ENCODE measurements around the gene ZNF526. TPM values are rescaled to one million over a fixed set of nuclear protein-coding genes. Genes with fewer than 3 reads are reported as not detected.

The ZNF526 gene
- total and polyA plus RNA-seq, 8 donors, result 2.4 to 7.5 (median 5.6) TPM

- no peak for FAIRE-seq
- DNase-seq, result no peak
- peaks cover 0 to 7% (median under 1%) of the 10 kb centered on the region in 3 donors for H3K36me3 ChIP-seq
- intact Hi-C loops (cut with DNase I), result loop anchor here in 1 of 3 donors (10.0 kb wide), 2 partner anchors 54 to 194 kb away; no protein-coding TSS in a partner anchor
- H3K4me1 ChIP-seq, result peaks cover 0 to 13% (median 7%) of the 10 kb centered on the region in 3 donors
- no peaks in the 10 kb centered on the region for H3K9me3 ChIP-seq
- no peak overlapping the region for H3K27ac ChIP-seq
- 96 to 98% methylated on average over 3 of the region's 3 CpGs for WGBS, 2 donors
- ATAC-seq, result no peak
- H3K4me3 ChIP-seq, result peak overlapping the region; percentile 74 to 91 (median 81)
- TF ChIP-seq CTCF (IDR thresholded peaks at IDR 0.05), result no peak
- H3K27me3 ChIP-seq, result no peaks in the 10 kb centered on the region
Observed at GRCh38 chr19:42241279-42241678, 21.2 kb downstream of the ZNF526 start.

- 0 to 1% methylated on average over 32 to 49 of the region's 49 CpGs for WGBS, 2 donors
- TF ChIP-seq CTCF (IDR thresholded peaks at IDR 0.05), result no peak
- peaks cover 0 to 16% (median 7%) of the 10 kb centered on the region in 3 donors for H3K4me1 ChIP-seq
- no peak for FAIRE-seq
- H3K36me3 ChIP-seq, result no peaks in the 10 kb centered on the region
- H3K27me3 ChIP-seq, result no peaks in the 10 kb centered on the region
- intact Hi-C loops (cut with DNase I), result loop anchor here in 1 of 3 donors (10.0 kb wide), 2 partner anchors 53 to 193 kb away; no protein-coding TSS in a partner anchor
- H3K9me3 ChIP-seq, result no peaks in the 10 kb centered on the region
- H3K27ac ChIP-seq, result peak overlapping the region; percentile 42 to 92 (median 69)
- ATAC-seq, result no peak
- DNase-seq, result peak in 1 of 6 donors; percentile 87
- H3K4me3 ChIP-seq, result peak overlapping the region; percentile 74 to 91 (median 81)
Observed at GRCh38 chr19:42242069-42242511, 22.0 kb downstream of the ZNF526 start.

GRCh38 chr19:42242512-42243409 is 22.6 kb downstream of the ZNF526 start, which contains the start of gene GSK3A:
TSS of gene GSK3A (minus strand) at chr19:42242602. CDS start at chr19:42242465, 137 bp downstream.
- no peak for TF ChIP-seq CTCF (IDR thresholded peaks at IDR 0.05)
- H3K4me3 ChIP-seq, result peak within 1 kb of the TSS; percentile 74 to 91 (median 81)
- ATAC-seq, result peak; percentile 71 to 87 (median 81)
- no peaks in the 10 kb centered on the region for H3K36me3 ChIP-seq
- peak; percentile 96 to 99 (median 98) for DNase-seq
- intact Hi-C loops (cut with DNase I), result loop anchor here in 1 of 3 donors (10.0 kb wide), 2 partner anchors 52 to 192 kb away; no protein-coding TSS in a partner anchor
- FAIRE-seq, result peak; percentile 89
- no peaks in the 10 kb centered on the region for H3K9me3 ChIP-seq
- peak within 1 kb of the TSS; percentile 67 to 92 (median 83) for H3K27ac ChIP-seq
- 0% methylated on average over 69 to 76 of the region's 76 CpGs for WGBS, 2 donors
- peaks cover 0 to 16% (median 7%) of the 10 kb centered on the region in 3 donors for H3K4me1 ChIP-seq
- no peaks in the 10 kb centered on the region for H3K27me3 ChIP-seq

- peaks cover 0 to 16% (median 7%) of the 10 kb centered on the region in 3 donors for H3K4me1 ChIP-seq
Observed at GRCh38 chr19:42244347-42245220, 24.5 kb downstream of the ZNF526 start.

More at GRCh38 chr19:42244347-42245220, 24.5 kb downstream of the ZNF526 start:
- H3K27ac ChIP-seq, result peak overlapping the region; percentile 67 to 92 (median 83)
- peak; percentile 89 to 95 (median 91) for DNase-seq
- peaks cover 0 to 9% (median 9%) of the 10 kb centered on the region in 3 donors for H3K36me3 ChIP-seq
- FAIRE-seq, result peak; percentile 26
- peak overlapping the region; percentile 26 to 91 (median 57) for H3K4me3 ChIP-seq
- no peaks in the 10 kb centered on the region for H3K27me3 ChIP-seq
- peak in 3 of 4 donors; percentile 14 to 34 (median 31) for TF ChIP-seq CTCF (IDR thresholded peaks at IDR 0.05)
- H3K9me3 ChIP-seq, result no peaks in the 10 kb centered on the region
- peak; percentile 42 to 69 (median 60) for ATAC-seq
- WGBS, 2 donors, result 1 to 2% methylated on average over 45 of the region's 45 CpGs
- intact Hi-C loops (cut with DNase I), result loop anchor here in 1 of 3 donors (10.0 kb wide), 2 partner anchors 50 to 190 kb away; no protein-coding TSS in a partner anchor
